GM21529 (cell line): ENCODE data around the gene GPC6.
"Not testable (repeated sequence)": the region's sequence is repeated elsewhere in the genome, so short reads cannot be mapped to it uniquely, and the experiment has no call there.

ENCODE experiments used
- ATAC-seq: cut with Tn5 transposase; IDR thresholded peaks from one replicate; pipeline ENCODE4 v1.9.1; 2021; ENCODE audit not compliant: unreplicated experiment

The GPC6 gene

GRCh38 chr13:94182185-94182761, 955.7 kb downstream of the GPC6 start:
- ATAC-seq, result no peak

GRCh38 chr13:94186470-94186869, 959.9 kb downstream of the GPC6 start:
- no peak for ATAC-seq

GRCh38 chr13:94188201-94188854, 961.7 kb downstream of the GPC6 start:
- ATAC-seq, result no peak

GRCh38 chr13:94192431-94192975, 965.9 kb downstream of the GPC6 start:
- ATAC-seq, result no peak

GRCh38 chr13:94195715-94196114, 969.1 kb downstream of the GPC6 start:
- ATAC-seq, result no peak

GRCh38 chr13:94196413-94196812, 969.8 kb downstream of the GPC6 start:
- no peak for ATAC-seq

- no peak for ATAC-seq
Observed at GRCh38 chr13:94198681-94199080, 972.1 kb downstream of the GPC6 start.

GRCh38 chr13:94199135-94199534, 972.5 kb downstream of the GPC6 start:
- no peak for ATAC-seq

- ATAC-seq, result no peak
Observed at GRCh38 chr13:94201022-94201421, 974.4 kb downstream of the GPC6 start.

GRCh38 chr13:94204163-94204562, 977.6 kb downstream of the GPC6 start:
- no peak for ATAC-seq

GRCh38 chr13:94204946-94205345, 978.3 kb downstream of the GPC6 start:
- no peak for ATAC-seq

GRCh38 chr13:94205896-94206295, 979.3 kb downstream of the GPC6 start:
- no peak for ATAC-seq

- ATAC-seq, result no peak
Observed at GRCh38 chr13:94209117-94209516, 982.5 kb downstream of the GPC6 start.

GRCh38 chr13:94209913-94210312, 983.3 kb downstream of the GPC6 start:
- not testable (repeated sequence) for ATAC-seq

GRCh38 chr13:94210816-94211215, 984.2 kb downstream of the GPC6 start:
- ATAC-seq, result no peak

- no peak for ATAC-seq
Observed at GRCh38 chr13:94212196-94212595, 985.6 kb downstream of the GPC6 start.

- no peak for ATAC-seq
Observed at GRCh38 chr13:94214121-94214520, 987.5 kb downstream of the GPC6 start.

- no peak for ATAC-seq
Observed at GRCh38 chr13:94214975-94215374, 988.4 kb downstream of the GPC6 start.

GRCh38 chr13:94216476-94216875, 989.9 kb downstream of the GPC6 start:
- ATAC-seq, result no peak

- ATAC-seq, result no peak
Observed at GRCh38 chr13:94217370-94217769, 990.8 kb downstream of the GPC6 start.

- ATAC-seq, result no peak
Observed at GRCh38 chr13:94218537-94218936, 991.9 kb downstream of the GPC6 start.

GRCh38 chr13:94218951-94219350, 992.3 kb downstream of the GPC6 start:
- no peak for ATAC-seq

- ATAC-seq, result no peak
Observed at GRCh38 chr13:94224670-94225069, 998.1 kb downstream of the GPC6 start.
